ENCODE data around the gene ROMO1.

The ROMO1 gene

DNA sequence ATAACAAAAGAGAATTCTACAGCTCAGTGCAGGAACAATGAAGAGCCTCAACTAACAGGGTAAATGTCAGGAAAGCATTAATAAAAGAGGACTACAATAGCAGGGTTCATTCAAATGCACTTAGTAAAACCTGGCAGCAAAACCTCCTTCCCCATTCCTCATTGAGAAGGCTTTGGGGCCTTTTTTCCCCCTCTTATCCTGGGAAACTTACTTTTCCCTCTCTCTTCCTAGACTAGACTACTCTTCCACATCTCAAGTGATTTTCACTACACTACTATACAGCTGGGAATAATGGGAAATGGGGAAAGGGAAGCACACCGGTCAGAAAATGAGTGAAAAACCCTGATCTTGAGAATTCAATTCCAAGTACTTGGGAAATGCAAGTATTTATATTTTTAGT, 10.1 kb downstream of the ROMO1 start:
- Histone ChIP-seq H3K27me3 (ENCODE audit: control insufficient read depth, low read length) (no peaks in the 10 kb centered on the region), H3K36me3 (ENCODE audit: control insufficient read depth, low read length) (peaks cover 94% of the 10 kb centered on the region), H3K27ac (ENCODE audit: low read depth, low read length) (no peak overlapping the region), H3F3A (ENCODE audit: control insufficient read depth, insufficient read depth) (peaks cover 92% of the 10 kb centered on the region), H3K4me1 (ENCODE audit: control insufficient read depth, low read length) (no peaks in the 10 kb centered on the region), H3K9me3 (ENCODE audit: control insufficient read depth, insufficient read depth, low read length) (no peaks in the 10 kb centered on the region), H3K4me3 (ENCODE audit: low read length) (no peak overlapping the region), H3K9me2 (replicated peaks; ENCODE audit: control insufficient read depth, low read length) (no peaks in the 10 kb centered on the region), H3K79me2 (ENCODE audit: control insufficient read depth, low read length) (peaks cover 64% of the 10 kb centered on the region), H3K4me2 (ENCODE audit: low read length) (no peak overlapping the region), H4K20me1 (ENCODE audit: control insufficient read depth, insufficient read depth, low read depth, low read length) (peaks cover 20% of the 10 kb centered on the region)
- TF ChIP-seq, protein P1, sequence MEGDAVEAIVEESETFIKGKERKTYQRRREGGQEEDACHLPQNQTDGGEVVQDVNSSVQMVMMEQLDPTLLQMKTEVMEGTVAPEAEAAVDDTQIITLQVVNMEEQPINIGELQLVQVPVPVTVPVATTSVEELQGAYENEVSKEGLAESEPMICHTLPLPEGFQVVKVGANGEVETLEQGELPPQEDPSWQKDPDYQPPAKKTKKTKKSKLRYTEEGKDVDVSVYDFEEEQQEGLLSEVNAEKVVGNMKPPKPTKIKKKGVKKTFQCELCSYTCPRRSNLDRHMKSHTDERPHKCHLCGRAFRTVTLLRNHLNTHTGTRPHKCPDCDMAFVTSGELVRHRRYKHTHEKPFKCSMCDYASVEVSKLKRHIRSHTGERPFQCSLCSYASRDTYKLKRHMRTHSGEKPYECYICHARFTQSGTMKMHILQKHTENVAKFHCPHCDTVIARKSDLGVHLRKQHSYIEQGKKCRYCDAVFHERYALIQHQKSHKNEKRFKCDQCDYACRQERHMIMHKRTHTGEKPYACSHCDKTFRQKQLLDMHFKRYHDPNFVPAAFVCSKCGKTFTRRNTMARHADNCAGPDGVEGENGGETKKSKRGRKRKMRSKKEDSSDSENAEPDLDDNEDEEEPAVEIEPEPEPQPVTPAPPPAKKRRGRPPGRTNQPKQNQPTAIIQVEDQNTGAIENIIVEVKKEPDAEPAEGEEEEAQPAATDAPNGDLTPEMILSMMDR (IDR thresholded peaks at IDR 0.05; ENCODE audit: low read depth, low read length, poor library complexity, severe bottlenecking): no peak
- TF ChIP-seq EZH2phosphoT487 (IDR thresholded peaks at IDR 0.05; ENCODE audit: borderline replicate concordance, low read length): no peak

DNA sequence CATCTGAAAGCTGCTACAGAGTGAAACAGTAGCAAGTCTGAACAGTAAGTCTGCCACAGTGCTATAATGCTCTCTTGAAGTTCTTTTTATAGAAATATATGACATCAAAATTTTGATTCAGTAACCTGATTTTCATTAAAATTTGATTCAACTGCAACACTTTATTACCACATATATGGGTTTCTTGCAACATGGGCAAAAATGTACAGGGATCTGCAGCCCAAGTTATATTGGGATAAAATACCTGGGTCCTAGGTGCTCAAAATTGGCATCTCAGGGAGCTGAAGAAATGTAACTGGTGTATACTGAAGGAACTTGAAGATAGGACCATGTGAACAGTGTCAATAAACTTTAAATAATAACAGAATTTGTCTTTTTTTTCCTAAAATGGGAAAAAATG, 10.8 kb downstream of the ROMO1 start:
- Histone ChIP-seq H3K36me3 (ENCODE audit: control insufficient read depth, low read length) (peaks cover 94% of the 10 kb centered on the region), H3K27me3 (ENCODE audit: control insufficient read depth, low read length) (no peaks in the 10 kb centered on the region), H3K4me1 (ENCODE audit: control insufficient read depth, low read length) (no peaks in the 10 kb centered on the region), H3K27ac (ENCODE audit: low read depth, low read length) (no peak overlapping the region), H3K79me2 (ENCODE audit: control insufficient read depth, low read length) (peaks cover 64% of the 10 kb centered on the region), H3K9me2 (replicated peaks; ENCODE audit: control insufficient read depth, low read length) (no peaks in the 10 kb centered on the region), H3K9me3 (ENCODE audit: control insufficient read depth, insufficient read depth, low read length) (no peaks in the 10 kb centered on the region), H3K4me3 (ENCODE audit: low read length) (no peak overlapping the region), H3K4me2 (ENCODE audit: low read length) (no peak overlapping the region), H4K20me1 (ENCODE audit: control insufficient read depth, insufficient read depth, low read depth, low read length) (peaks cover 14% of the 10 kb centered on the region), H3F3A (ENCODE audit: control insufficient read depth, insufficient read depth) (peaks cover 92% of the 10 kb centered on the region)
- TF ChIP-seq, protein P1 (IDR thresholded peaks at IDR 0.05; ENCODE audit: low read depth, low read length, poor library complexity, severe bottlenecking): no peak
- TF ChIP-seq EZH2phosphoT487 (IDR thresholded peaks at IDR 0.05; ENCODE audit: borderline replicate concordance, low read length): no peak

DNA sequence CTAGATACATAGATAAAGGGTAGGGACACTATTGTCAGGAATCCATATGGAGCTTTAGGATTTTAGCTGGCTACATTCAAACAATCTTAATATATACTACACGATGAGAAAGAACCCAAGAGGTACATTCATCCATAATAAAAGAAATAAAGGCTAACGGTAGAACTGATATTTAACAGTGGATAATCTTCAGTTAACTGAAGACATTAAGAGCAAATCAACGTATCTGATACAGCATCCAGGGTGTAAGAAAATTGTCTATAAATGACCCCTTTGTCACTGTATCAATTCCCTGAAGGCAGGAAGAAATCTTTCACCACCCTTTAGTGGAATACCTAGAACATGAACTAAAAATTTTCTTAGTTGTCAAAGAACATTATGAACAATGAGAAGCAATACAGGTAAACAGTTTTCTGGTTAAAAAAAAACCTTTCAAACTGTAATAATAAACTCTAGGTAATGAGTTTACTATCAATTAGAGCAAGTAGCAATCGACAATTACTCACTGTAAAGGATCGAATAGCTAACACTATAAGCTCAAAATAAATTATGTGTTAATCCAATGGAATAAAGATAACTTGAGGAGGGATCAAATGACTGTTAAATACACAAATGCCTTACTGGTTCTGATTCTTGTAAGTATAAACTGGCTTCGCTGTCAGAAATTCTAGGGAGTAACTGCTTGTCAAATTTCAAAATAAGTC, 11.8 kb downstream of the ROMO1 start:
- Histone ChIP-seq H3K4me2 (ENCODE audit: low read length) (no peak overlapping the region), H3K36me3 (ENCODE audit: control insufficient read depth, low read length) (peaks cover 94% of the 10 kb centered on the region)

More for the DNA sequence above, 11.8 kb downstream of the ROMO1 start:
- Histone ChIP-seq H3K79me2 (ENCODE audit: control insufficient read depth, low read length) (peaks cover 67% of the 10 kb centered on the region), H3F3A (ENCODE audit: control insufficient read depth, insufficient read depth) (peaks cover 89% of the 10 kb centered on the region), H3K4me1 (ENCODE audit: control insufficient read depth, low read length) (no peaks in the 10 kb centered on the region), H3K9me3 (ENCODE audit: control insufficient read depth, insufficient read depth, low read length) (no peaks in the 10 kb centered on the region), H3K27ac (ENCODE audit: low read depth, low read length) (no peak overlapping the region), H3K27me3 (ENCODE audit: control insufficient read depth, low read length) (no peaks in the 10 kb centered on the region), H3K9me2 (replicated peaks; ENCODE audit: control insufficient read depth, low read length) (no peaks in the 10 kb centered on the region), H4K20me1 (ENCODE audit: control insufficient read depth, insufficient read depth, low read depth, low read length) (peaks cover 14% of the 10 kb centered on the region), H3K4me3 (ENCODE audit: low read length) (no peak overlapping the region)
- TF ChIP-seq, protein P1 (IDR thresholded peaks at IDR 0.05; ENCODE audit: low read depth, low read length, poor library complexity, severe bottlenecking): no peak
- TF ChIP-seq EZH2phosphoT487 (IDR thresholded peaks at IDR 0.05; ENCODE audit: borderline replicate concordance, low read length): no peak
